SK-N-SH (cell line): Measurements from ENCODE around the gene NREP. TPM values are rescaled to one million over a fixed set of nuclear protein-coding genes. Genes with fewer than 3 reads are reported as not detected.

Source experiments
- CTCF ChIA-PET: fragments of 300-600, 350-600 bp; formaldehyde crosslinking; extraction: SDS; loops from one replicate; lab custom pipeline; 2021; lab: Yijun Ruan, JAX
- POLR2A ChIA-PET: fragments of 350-600 bp; sonication (Branson Sonifier 250); formaldehyde crosslinking; extraction: SDS; loops from one replicate; lab custom pipeline; 2020; ENCODE audit warnings: antibody characterized with exemption, inconsistent platforms; lab: Yijun Ruan, JAX
- DNase-seq: peaks from one replicate; pipeline ENCODE4 v3.0.0; 2012
- H2AFZ ChIP-seq: fragments of 200-600 bp; sonication (generic); 2 replicates; pipeline ENCODE4 v1.8.1; 2016; ENCODE audit warnings: antibody characterized with exemption, mild to moderate bottlenecking, low read depth
- H3F3A ChIP-seq: fragments of 200-600 bp; sonication (generic); replicated peaks from 2 replicates; pipeline ENCODE3; 2016; ENCODE audit warnings: antibody characterized with exemption, mild to moderate bottlenecking; ENCODE audit not compliant: insufficient read depth
- H3K27ac ChIP-seq, 2 experiments: fragments of 200-500 bp in 1 of 2; fragments of 200-600 bp in 1 of 2; sonication (Bioruptor generic) in 1 of 2; sonication (generic), shearing (Covaris generic) in 1 of 2; 2 replicates each; pipeline versions ENCODE4 v1.5.1 to v1.6.1; 2014 to 2016; ENCODE audit warnings: low read depth in 2 of 2, inconsistent platforms in 1 of 2, low read length in 1 of 2, mild to moderate bottlenecking in 1 of 2, mixed read lengths in 1 of 2
- H3K27me3 ChIP-seq: fragments of 200-600 bp; sonication (generic), shearing (Covaris generic); 2 replicates; pipeline ENCODE4 v1.6.1; 2016; ENCODE audit warnings: mixed run types; ENCODE audit not compliant: insufficient read depth
- H3K36me3 ChIP-seq, 2 experiments: fragments of 200-500 bp in 1 of 2; fragments of 200-600 bp in 1 of 2; sonication (Bioruptor generic) in 1 of 2; sonication (generic) in 1 of 2; replicated peaks in 1 of 2; 2 replicates each; pipeline versions ENCODE3 to v1.5.1; 2014 to 2016; ENCODE audit warnings: low read length in 1 of 2, mild to moderate bottlenecking in 1 of 2; ENCODE audit not compliant: insufficient read depth in 2 of 2, control insufficient read depth in 1 of 2
- H3K4me1 ChIP-seq, 2 experiments: fragments of 200-500 bp in 1 of 2; fragments of 200-600 bp in 1 of 2; sonication (Bioruptor generic) in 1 of 2; sonication (generic), shearing (Covaris generic) in 1 of 2; 2 replicates each; pipeline versions ENCODE4 v1.5.1 to v1.6.1; 2014 to 2016; ENCODE audit warnings: low read depth in 1 of 2, low read length in 1 of 2, mixed run types in 1 of 2; ENCODE audit not compliant: insufficient read depth in 2 of 2, control insufficient read depth in 1 of 2
- H3K4me2 ChIP-seq: fragments of 200-600 bp; sonication (generic), shearing (Covaris generic); 2 replicates; pipeline ENCODE4 v1.6.1; 2017; ENCODE audit warnings: mixed run types
- H3K4me3 ChIP-seq, 2 experiments: fragments of 200-500 bp in 1 of 2; fragments of 200-600 bp in 1 of 2; sonication (Bioruptor generic) in 1 of 2; sonication (generic), shearing (Covaris generic) in 1 of 2; 2 replicates each; pipeline versions ENCODE4 v1.5.1 to v1.8.1; 2014 to 2016; ENCODE audit warnings: low read depth in 2 of 2, inconsistent platforms in 1 of 2, low read length in 1 of 2, mild to moderate bottlenecking in 1 of 2, mixed read lengths in 1 of 2, moderate library complexity in 1 of 2
- H3K79me2 ChIP-seq: fragments of 200-600 bp; sonication (generic); 2 replicates; pipeline ENCODE4 v1.8.1; 2017; ENCODE audit warnings: mild to moderate bottlenecking; ENCODE audit not compliant: insufficient read depth
- H3K9ac ChIP-seq: fragments of 200-600 bp; sonication (generic); 2 replicates; pipeline ENCODE4 v1.6.1; 2017; ENCODE audit warnings: mixed run types
- H3K9me2 ChIP-seq: fragments of 200-600 bp; sonication (generic); 2 replicates; pipeline ENCODE4 v1.6.1; 2017; ENCODE audit warnings: mixed run types
- H3K9me3 ChIP-seq: fragments of 200-600 bp; sonication (generic); 2 replicates; pipeline ENCODE4 v1.6.1; 2017; ENCODE audit warnings: mixed run types, mild to moderate bottlenecking, moderate library complexity
- H4K20me1 ChIP-seq: fragments of 200-600 bp; sonication (generic); 2 replicates; pipeline ENCODE4 v1.6.1; 2017; ENCODE audit warnings: mild to moderate bottlenecking, mixed run types; ENCODE audit not compliant: insufficient read depth
- CHD2 ChIP-seq: fragments of 150-350 bp; IDR thresholded peaks from 2 replicates; pipeline ENCODE4 v1.6.1; 2018; ENCODE audit warnings: low read length; ENCODE audit not compliant: partially characterized antibody
- ELF1 ChIP-seq: IDR thresholded peaks from 2 replicates; pipeline ENCODE4 v1.4.0; 2012
- FOXJ3 ChIP-seq: sonication (generic); formaldehyde crosslinking; IDR thresholded peaks from 2 replicates; pipeline ENCODE4 v1.5.1; 2020; ENCODE audit warnings: mild to moderate bottlenecking, missing genetic modification reagents
- FOXM1 ChIP-seq: IDR thresholded peaks from 2 replicates; pipeline ENCODE4 v1.4.0; 2012; ENCODE audit warnings: low read depth, mild to moderate bottlenecking
- GABPA ChIP-seq: IDR thresholded peaks from 2 replicates; pipeline ENCODE4 v1.4.0; 2012; ENCODE audit warnings: low read depth, mild to moderate bottlenecking
- GATA2 ChIP-seq: sonication (generic); formaldehyde crosslinking; IDR thresholded peaks from 2 replicates; pipeline ENCODE4 v1.5.0; 2020; ENCODE audit warnings: mild to moderate bottlenecking, missing genetic modification reagents
- IRF3 ChIP-seq: fragments of 150-350 bp; IDR thresholded peaks from 2 replicates; pipeline ENCODE4 v1.6.1; 2016; ENCODE audit warnings: mild to moderate bottlenecking, low read depth, low read length
- MAX ChIP-seq: IDR thresholded peaks from 2 replicates; pipeline ENCODE4 v1.4.0; 2012; ENCODE audit warnings: low read depth
- MEF2A ChIP-seq: IDR thresholded peaks from 2 replicates; pipeline ENCODE4 v1.4.0; 2012; ENCODE audit warnings: low read depth, borderline replicate concordance
- MXI1 ChIP-seq: IDR thresholded peaks from 2 replicates; pipeline ENCODE4 v1.6.1; 2012; ENCODE audit warnings: mild to moderate bottlenecking, low read depth, low read length, improper control_type of control experiment
- NRF1 ChIP-seq: IDR thresholded peaks from 2 replicates; pipeline ENCODE4 v1.6.1; 2012; ENCODE audit warnings: low read depth, mild to moderate bottlenecking, low read length
- POLR2AphosphoS5 ChIP-seq: IDR thresholded peaks from 2 replicates; pipeline ENCODE4 v1.6.1; 2012; ENCODE audit warnings: low read depth, low read length
- RFX5 ChIP-seq: IDR thresholded peaks from 2 replicates; pipeline ENCODE4 v1.6.1; 2012; ENCODE audit warnings: mild to moderate bottlenecking, improper control_type of control experiment, low read length
- RXRA ChIP-seq: IDR thresholded peaks from 2 replicates; pipeline ENCODE4 v1.4.0; 2012; ENCODE audit warnings: low read depth, mild to moderate bottlenecking, borderline replicate concordance
- TAF1 ChIP-seq: IDR thresholded peaks from 2 replicates; pipeline ENCODE4 v1.6.1; 2012; ENCODE audit warnings: low read depth, mild to moderate bottlenecking, low read length, moderate library complexity, borderline replicate concordance
- TEAD4 ChIP-seq: IDR thresholded peaks from 2 replicates; pipeline ENCODE4 v1.4.0; 2012; ENCODE audit warnings: mild to moderate bottlenecking, borderline replicate concordance; ENCODE audit not compliant: insufficient read depth
- USF1 ChIP-seq: IDR thresholded peaks from 2 replicates; pipeline ENCODE4 v1.4.0; 2012; ENCODE audit warnings: low read depth, borderline replicate concordance
- YY1 ChIP-seq: IDR thresholded peaks from 2 replicates; pipeline ENCODE4 v1.4.0; 2012; ENCODE audit warnings: low read depth, mild to moderate bottlenecking
- ZBTB33 ChIP-seq: IDR thresholded peaks from 2 replicates; pipeline ENCODE4 v1.4.0; 2012; ENCODE audit warnings: low read depth, borderline replicate concordance
- WGBS: methylation state at CpG from one replicate; pipeline ENCODE4 v1.1.6; 2017; ENCODE audit warnings: low lambda C conversion rate; 5-methylcytosine and 5-hydroxymethylcytosine counted together
- polyA plus RNA-seq, 3 experiments: library from polyadenylated mRNA; depleted of rRNA; stranded (reverse); fragments of >200 nt; gene quantifications; 2 replicates each; pipeline ENCODE4 v1.2.3, GENCODE V29; 2012

NREP gene
- polyA plus RNA-seq, 1 of the 3 experiments (the other 2 are of a cell fraction) = 94.4 TPM

- H3K9ac ChIP-seq = no peak overlapping the region
- H3K4me1 ChIP-seq = peaks cover 9 to 10% of the 10 kb centered on the region in 2 experiments; a peak in 3 of 4 replicates
- H3K27ac ChIP-seq = no peak overlapping the region
- H3K27me3 ChIP-seq = no peaks in the 10 kb centered on the region
- TF ChIP-seq TEAD4 (no peak), MEF2A (no peak), GATA2 (CRISPR knock-in tag) (no peak), FOXM1 (no peak), NRF1 (no peak), IRF3 (no peak), CHD2 (no peak), MXI1 (no peak)
- H3F3A ChIP-seq = peaks cover 7% of the 10 kb centered on the region
- no peaks in the 10 kb centered on the region for H3K9me2 ChIP-seq
- no peak for DNase-seq
- POLR2A ChIA-PET = no interaction called here
- H3K79me2 ChIP-seq = no peaks in the 10 kb centered on the region
- no peaks in the 10 kb centered on the region for H4K20me1 ChIP-seq
- no peak overlapping the region for H3K4me3 ChIP-seq
- peak overlapping the region; percentile 3; the same call in 1 of the 2 replicates for H2AFZ ChIP-seq
- H3K36me3 ChIP-seq = no peaks in the 10 kb centered on the region
- WGBS = 80% methylated on average over 6 of the region's 6 CpGs
- H3K9me3 ChIP-seq = no peaks in the 10 kb centered on the region
- H3K4me2 ChIP-seq = no peak overlapping the region
- CTCF ChIA-PET = no interaction called here
These were observed 15.6 kb upstream of the NREP start for GRCh38 chr5:111772456-111773122.

- 85% methylated on average over 4 of the region's 4 CpGs for WGBS
- no peak overlapping the region for H3K4me2 ChIP-seq
- TF ChIP-seq ZBTB33 = no peak
- TF ChIP-seq RFX5 = no peak
- TF ChIP-seq TAF1 = no peak
- no peak for TF ChIP-seq IRF3
- no peak for TF ChIP-seq FOXJ3
- no peak for TF ChIP-seq GABPA
- TF ChIP-seq YY1 = no peak
- no peak for TF ChIP-seq RXRA
- no peak for TF ChIP-seq MAX
- TF ChIP-seq POLR2AphosphoS5 = no peak
- no peak for TF ChIP-seq ELF1
- TF ChIP-seq NRF1 = no peak
- no peak for TF ChIP-seq USF1
- no peak overlapping the region for H3K4me3 ChIP-seq
- H3K36me3 ChIP-seq = no peaks in the 10 kb centered on the region
- no peaks in the 10 kb centered on the region for H4K20me1 ChIP-seq
- no peaks in the 10 kb centered on the region for H3K9me2 ChIP-seq
- no peak overlapping the region for H3K27ac ChIP-seq
- CTCF ChIA-PET = no interaction called here
- no peaks in the 10 kb centered on the region for H3K27me3 ChIP-seq
- DNase-seq = no peak
- POLR2A ChIA-PET = no interaction called here
- H2AFZ ChIP-seq = no peak overlapping the region
- peaks cover 6% of the 10 kb centered on the region for H3F3A ChIP-seq
- no peak overlapping the region for H3K9ac ChIP-seq
- H3K79me2 ChIP-seq = no peaks in the 10 kb centered on the region
- no peaks in the 10 kb centered on the region for H3K9me3 ChIP-seq
- H3K4me1 ChIP-seq = peaks cover 2 to 6% of the 10 kb centered on the region in 2 experiments; a peak in 3 of 4 replicates
These were observed 12.5 kb upstream of the NREP start for GRCh38 chr5:111769541-111769940.
